ENCODE data around the gene RNF180.
"Not testable (repeated sequence)": the region's sequence is repeated elsewhere in the genome, so short reads cannot be mapped to it uniquely, and the experiment has no call there.

Gene RNF180

DNA sequence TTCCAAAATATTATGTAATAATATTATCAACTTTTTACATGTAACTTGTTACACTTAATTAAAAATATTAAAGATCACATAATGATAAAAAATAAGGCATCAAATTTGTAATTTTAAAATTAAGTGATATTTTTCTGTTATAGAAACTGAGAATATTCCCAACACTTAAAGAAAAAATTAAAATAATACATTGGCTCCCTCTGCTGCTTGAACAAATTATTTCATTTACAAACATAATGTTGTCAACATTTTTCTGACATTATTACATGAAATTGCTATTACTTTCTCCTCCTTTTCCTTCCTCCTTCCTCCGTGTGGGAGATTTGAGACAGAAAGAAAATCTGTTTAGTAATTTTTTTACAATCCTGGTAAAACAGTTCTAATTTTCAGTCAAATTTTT is 42.3 kb downstream of the RNF180 start:
- peak; percentile 41 for DNase-seq (ENCODE audit: low read depth)
- TF ChIP-seq, protein P1, sequence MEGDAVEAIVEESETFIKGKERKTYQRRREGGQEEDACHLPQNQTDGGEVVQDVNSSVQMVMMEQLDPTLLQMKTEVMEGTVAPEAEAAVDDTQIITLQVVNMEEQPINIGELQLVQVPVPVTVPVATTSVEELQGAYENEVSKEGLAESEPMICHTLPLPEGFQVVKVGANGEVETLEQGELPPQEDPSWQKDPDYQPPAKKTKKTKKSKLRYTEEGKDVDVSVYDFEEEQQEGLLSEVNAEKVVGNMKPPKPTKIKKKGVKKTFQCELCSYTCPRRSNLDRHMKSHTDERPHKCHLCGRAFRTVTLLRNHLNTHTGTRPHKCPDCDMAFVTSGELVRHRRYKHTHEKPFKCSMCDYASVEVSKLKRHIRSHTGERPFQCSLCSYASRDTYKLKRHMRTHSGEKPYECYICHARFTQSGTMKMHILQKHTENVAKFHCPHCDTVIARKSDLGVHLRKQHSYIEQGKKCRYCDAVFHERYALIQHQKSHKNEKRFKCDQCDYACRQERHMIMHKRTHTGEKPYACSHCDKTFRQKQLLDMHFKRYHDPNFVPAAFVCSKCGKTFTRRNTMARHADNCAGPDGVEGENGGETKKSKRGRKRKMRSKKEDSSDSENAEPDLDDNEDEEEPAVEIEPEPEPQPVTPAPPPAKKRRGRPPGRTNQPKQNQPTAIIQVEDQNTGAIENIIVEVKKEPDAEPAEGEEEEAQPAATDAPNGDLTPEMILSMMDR (conservative IDR thresholded peaks at IDR 0.05; ENCODE audit: control insufficient read depth, insufficient read depth, low read depth, low read length): peak; percentile 23
- H3K4me3 ChIP-seq (ENCODE audit: control insufficient read depth, low read depth, low read length): no peak overlapping the region

DNA sequence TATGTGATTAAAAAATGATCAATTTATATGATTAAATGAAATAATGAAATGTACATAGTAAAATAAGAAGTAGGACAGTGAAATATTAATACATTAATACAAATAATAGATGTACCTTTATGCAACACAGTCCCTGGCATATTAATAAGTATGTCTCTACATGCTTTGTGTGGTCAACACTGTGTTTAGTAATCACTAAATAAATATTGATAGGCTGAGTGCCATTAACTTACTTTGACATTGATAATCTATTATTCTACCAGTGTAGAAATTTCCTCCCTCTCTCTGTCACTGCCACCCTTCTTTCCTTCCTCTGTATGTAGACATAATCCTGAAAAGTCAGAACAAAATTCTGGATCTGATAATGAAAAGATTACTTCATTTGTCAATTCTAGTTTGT is 43.7 kb downstream of the RNF180 start:
- DNase-seq (ENCODE audit: low read depth): no peak
- H3K4me3 ChIP-seq (ENCODE audit: control insufficient read depth, low read depth, low read length): no peak overlapping the region
- TF ChIP-seq, protein P1 (conservative IDR thresholded peaks at IDR 0.05; ENCODE audit: control insufficient read depth, insufficient read depth, low read depth, low read length): no peak

DNA sequence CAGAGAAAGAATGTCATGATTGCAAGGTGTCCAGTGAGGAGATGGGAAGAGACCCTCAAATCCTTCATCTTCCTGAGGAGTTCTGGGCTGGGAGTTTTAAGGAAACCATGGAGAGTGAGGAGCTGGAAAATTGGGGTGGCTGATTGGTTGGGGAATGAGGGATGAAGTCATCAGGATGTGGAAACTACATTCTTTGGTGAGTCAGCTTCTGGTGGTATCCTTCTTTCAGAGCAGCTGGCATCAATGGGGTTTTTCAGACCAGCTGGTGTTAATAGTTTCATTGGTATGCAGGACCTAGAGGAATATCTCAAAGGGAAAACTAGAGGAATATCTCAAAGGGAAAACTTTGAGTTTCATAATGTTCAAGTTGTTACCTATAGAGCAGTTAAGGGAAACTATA is 45.2 kb downstream of the RNF180 start:
- peak; percentile 89 for DNase-seq (ENCODE audit: low read depth)
- TF ChIP-seq, protein P1 (conservative IDR thresholded peaks at IDR 0.05; ENCODE audit: control insufficient read depth, insufficient read depth, low read depth, low read length): no peak
- no peak overlapping the region for H3K4me3 ChIP-seq (ENCODE audit: control insufficient read depth, low read depth, low read length)

DNA sequence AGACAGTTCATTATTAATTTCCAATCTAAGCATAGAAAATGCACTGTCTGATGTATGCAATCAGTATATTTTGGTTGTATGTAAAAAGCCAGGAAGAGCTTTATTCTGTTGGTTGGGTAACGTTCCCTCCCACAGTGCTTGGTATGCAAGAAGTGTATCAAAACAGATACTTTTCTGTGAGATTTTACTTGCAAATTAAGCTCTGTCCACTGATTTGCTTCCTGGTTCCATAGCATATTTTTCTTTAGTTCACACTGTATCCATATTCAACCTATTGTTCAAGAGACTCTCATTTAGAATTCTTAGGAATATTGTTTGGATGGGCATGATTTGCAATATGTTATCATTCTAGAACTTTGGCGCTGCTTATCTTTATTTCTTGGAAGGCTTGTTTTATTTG is 47.4 kb downstream of the RNF180 start:
- TF ChIP-seq, protein P1 (conservative IDR thresholded peaks at IDR 0.05; ENCODE audit: control insufficient read depth, insufficient read depth, low read depth, low read length): no peak
- DNase-seq (ENCODE audit: low read depth): no peak
- H3K4me3 ChIP-seq (ENCODE audit: control insufficient read depth, low read depth, low read length): no peak overlapping the region

DNA sequence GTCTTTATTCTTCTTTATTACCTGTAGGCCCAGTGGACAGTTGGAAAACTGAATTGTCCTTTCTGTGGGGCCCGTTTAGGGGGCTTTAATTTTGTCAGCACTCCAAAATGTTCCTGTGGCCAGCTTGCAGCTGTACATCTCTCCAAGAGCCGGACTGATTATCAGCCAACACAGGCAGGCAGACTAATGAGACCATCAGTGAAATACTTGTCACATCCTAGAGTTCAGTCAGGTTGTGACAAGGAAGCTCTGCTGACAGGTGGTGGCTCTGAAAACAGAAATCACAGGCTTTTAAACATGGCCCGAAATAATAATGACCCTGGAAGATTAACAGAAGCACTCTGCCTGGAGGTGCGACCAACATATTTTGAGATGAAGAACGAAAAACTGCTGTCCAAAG is 47.9 kb downstream of the RNF180 start:
- H3K4me3 ChIP-seq (ENCODE audit: control insufficient read depth, low read depth, low read length): no peak overlapping the region
- DNase-seq (ENCODE audit: low read depth): no peak
- TF ChIP-seq, protein P1 (conservative IDR thresholded peaks at IDR 0.05; ENCODE audit: control insufficient read depth, insufficient read depth, low read depth, low read length): no peak

DNA sequence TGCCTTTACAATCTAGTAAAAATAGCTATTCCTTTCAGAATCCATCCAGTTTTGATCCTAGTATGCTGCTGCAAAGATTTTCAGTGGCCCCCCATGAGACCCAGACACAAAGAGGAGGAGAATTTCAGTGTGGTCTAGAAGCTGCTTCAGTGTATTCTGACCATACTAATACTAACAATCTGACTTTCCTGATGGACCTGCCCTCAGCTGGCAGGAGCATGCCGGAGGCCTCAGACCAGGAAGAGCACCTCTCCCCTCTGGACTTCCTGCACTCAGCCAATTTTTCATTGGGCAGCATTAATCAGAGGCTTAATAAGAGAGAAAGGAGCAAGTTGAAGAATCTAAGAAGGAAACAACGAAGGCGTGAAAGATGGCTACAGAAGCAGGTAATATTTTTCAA is 48.5 kb downstream of the RNF180 start:
- H3K4me3 ChIP-seq (ENCODE audit: control insufficient read depth, low read depth, low read length): no peak overlapping the region
- DNase-seq (ENCODE audit: low read depth): no peak
- TF ChIP-seq, protein P1 (conservative IDR thresholded peaks at IDR 0.05; ENCODE audit: control insufficient read depth, insufficient read depth, low read depth, low read length): no peak

DNA sequence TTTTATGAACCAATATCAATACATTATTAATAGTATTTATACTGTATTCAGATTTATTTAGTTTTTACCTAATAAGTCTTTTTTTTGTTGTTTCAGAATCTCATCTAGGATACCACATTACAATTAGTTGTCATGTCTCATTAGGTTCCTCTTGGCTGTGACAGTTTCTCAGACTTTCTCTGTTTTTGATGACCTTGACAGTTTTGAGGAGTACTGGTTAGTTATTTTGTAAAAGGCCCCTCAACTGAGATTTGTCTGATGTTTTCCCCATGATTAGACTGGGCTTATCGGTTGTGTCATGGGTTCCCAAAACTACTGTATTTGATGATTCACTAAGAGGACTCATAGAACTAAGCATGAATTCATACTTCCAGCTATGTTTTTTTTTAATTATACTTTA is 56.3 kb downstream of the RNF180 start:
- TF ChIP-seq, protein P1 (conservative IDR thresholded peaks at IDR 0.05; ENCODE audit: control insufficient read depth, insufficient read depth, low read depth, low read length): no peak
- H3K4me3 ChIP-seq (ENCODE audit: control insufficient read depth, low read depth, low read length): no peak overlapping the region
- DNase-seq (ENCODE audit: low read depth): no peak

DNA sequence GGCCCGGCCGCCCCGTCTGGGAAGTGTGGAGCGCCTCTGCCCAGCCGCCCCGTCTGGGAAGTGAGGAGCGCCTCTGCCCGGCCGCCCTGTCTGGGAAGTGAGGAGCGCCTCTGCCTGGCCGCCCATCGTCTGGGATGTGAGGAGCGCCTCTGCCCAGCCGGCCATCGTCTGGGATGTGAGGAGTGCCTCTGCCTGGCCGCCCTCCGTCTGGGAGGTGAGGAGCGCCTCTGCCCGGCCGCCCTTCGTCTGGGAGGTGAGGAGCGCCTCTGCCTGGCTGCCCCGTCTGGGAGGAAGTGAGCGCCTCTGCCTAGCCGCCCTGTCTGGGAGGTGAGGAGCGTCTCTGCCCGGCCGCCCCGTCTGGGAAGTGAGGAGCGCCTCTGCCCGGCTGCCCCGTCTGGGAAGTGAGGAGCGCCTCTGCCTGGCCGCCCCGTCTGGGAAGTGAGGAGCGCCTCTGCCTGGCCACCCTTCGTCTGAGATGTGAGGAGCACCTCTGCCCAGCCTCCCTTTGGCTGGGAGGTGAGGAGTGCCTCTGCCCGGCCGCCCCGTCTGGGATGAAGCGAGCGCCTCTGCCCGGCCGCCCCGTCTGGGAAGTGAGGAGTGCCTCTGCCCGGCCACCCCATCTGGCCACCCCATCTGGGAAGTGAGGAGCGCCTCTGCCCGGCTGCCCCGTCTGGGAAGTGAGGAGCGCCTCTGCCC is 59.8 kb downstream of the RNF180 start:
- DNase-seq (ENCODE audit: low read depth); H3K4me3 ChIP-seq (ENCODE audit: control insufficient read depth, low read depth, low read length): not testable (repeated sequence)

DNA sequence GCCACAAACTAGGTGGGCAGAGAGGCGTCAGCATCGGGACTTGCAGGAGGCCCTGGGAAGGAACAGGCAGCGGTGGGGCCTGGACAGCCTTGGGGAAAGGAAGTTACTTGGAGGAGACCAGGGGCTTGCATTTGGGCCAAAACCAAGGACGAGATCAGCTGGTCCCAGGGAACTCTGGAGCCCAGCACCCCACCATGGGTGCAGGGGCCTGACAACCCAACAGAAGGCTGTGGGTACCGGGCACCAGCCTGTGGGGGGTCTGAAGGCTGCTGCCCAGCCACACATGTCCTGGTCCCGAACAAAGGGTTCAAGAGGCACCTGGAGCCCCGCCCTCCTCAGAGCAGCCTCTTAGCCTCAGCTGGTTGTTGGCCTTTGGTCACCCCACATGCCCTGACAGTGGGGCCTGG is 61.5 kb downstream of the RNF180 start:
- not testable (repeated sequence) for H3K4me3 ChIP-seq (ENCODE audit: control insufficient read depth, low read depth, low read length); DNase-seq (ENCODE audit: low read depth)

Data from fibroblast of mammary gland (primary cell).